GM19328 (cell line): ENCODE results near the gene INHBC.

Experiments
- ATAC-seq: cut with Tn5 transposase; IDR thresholded peaks from one replicate; pipeline ENCODE4 v1.9.1; 2021; ENCODE audit warnings: mild to moderate bottlenecking, moderate library complexity; ENCODE audit not compliant: unreplicated experiment

Gene INHBC

DNA sequence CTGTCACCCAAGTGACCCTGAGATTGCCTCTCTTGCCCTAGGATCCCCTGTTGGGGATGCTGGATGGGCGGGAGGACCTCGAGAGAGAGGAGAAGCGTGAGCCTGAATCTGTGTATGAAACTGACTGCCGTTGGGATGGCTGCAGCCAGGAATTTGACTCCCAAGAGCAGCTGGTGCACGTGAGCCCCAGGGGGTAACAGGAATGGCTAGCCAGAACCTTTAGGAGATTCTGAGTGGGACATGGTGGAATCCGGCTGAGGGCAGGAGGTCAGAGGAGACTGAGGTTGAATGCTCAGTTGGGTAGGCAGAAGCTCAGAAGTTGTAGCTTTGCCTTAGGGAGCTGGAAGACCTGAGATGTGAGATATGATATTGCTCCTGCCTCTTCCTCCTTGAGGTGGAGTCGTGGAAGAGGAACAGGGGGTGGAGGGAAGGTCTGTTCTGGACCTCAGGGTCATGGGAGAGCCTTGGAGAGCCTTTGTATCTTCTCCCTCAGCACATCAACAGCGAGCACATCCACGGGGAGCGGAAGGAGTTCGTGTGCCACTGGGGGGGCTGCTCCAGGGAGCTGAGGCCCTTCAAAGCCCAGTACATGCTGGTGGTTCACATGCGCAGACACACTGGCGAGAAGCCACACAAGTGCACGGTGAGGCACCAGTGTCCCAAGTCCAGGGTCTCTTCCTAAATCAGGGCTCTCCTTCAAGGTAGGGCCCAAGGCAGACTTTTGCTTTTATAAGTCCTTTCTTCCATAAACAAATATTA is 31.3 kb downstream of the INHBC start:
- ATAC-seq: no peak

DNA sequence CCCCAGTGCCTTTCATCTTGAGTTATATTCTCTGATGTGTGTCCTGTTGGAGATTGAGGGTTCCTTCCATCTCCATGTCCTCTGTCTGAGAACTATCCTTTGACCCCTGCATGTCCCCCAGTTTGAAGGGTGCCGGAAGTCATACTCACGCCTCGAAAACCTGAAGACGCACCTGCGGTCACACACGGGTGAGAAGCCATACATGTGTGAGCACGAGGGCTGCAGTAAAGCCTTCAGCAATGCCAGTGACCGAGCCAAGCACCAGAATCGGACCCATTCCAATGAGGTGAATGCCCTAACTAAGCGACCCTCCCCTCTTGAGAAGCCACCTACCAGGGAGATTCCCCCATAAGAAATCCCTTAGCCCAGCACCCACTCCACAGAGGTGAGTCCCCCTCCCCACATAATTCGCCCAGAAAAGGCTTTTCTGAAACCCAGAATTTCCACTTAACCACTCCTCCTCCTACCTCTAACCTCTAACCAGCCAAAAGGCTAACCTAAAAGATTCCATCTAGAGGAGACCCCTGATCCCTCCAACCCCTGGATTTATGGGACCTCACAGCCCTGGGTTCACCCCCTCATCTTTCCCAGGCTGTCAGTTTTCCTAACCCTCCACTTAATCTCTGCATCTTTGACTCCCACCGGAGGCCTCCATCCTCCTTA is 32.8 kb downstream of the INHBC start:
- ATAC-seq: no peak

DNA sequence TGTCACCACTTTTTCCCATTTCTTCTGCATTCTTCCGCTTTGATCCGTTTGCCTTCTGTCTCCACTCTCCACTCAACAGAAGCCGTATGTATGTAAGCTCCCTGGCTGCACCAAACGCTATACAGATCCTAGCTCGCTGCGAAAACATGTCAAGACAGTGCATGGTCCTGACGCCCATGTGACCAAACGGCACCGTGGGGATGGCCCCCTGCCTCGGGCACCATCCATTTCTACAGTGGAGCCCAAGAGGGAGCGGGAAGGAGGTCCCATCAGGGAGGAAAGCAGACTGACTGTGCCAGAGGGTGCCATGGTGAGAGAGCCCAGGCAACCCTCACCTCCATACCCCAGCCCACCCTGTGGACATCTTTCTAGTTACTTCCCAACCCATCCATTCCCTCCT is 33.3 kb downstream of the INHBC start:
- no peak for ATAC-seq

GRCh38 chr12:57469296-57470164 is 34.9 kb downstream of the INHBC start:
- no peak for ATAC-seq

- ATAC-seq: no peak
Observed at GRCh38 chr12:57470286-57470969, 35.8 kb downstream of the INHBC start.

DNA sequence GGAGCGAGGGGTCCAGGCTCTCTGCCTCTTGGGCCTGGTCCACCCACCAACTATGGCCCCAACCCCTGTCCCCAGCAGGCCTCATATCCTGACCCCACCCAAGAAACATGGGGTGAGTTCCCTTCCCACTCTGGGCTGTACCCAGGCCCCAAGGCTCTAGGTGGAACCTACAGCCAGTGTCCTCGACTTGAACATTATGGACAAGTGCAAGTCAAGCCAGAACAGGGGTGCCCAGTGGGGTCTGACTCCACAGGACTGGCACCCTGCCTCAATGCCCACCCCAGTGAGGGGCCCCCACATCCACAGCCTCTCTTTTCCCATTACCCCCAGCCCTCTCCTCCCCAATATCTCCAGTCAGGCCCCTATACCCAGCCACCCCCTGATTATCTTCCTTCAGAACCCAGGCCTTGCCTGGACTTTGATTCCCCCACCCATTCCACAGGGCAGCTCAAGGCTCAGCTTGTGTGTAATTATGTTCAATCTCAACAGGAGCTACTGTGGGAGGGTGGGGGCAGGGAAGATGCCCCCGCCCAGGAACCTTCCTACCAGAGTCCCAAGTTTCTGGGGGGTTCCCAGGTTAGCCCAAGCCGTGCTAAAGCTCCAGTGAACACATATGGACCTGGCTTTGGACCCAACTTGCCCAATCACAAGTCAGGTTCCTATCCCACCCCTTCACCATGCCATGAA is 36.5 kb downstream of the INHBC start:
- ATAC-seq: no peak

DNA sequence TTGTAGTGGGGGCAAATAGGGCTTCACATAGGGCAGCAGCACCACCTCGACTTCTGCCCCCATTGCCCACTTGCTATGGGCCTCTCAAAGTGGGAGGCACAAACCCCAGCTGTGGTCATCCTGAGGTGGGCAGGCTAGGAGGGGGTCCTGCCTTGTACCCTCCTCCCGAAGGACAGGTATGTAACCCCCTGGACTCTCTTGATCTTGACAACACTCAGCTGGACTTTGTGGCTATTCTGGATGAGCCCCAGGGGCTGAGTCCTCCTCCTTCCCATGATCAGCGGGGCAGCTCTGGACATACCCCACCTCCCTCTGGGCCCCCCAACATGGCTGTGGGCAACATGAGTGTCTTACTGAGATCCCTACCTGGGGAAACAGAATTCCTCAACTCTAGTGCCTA is 37.1 kb downstream of the INHBC start:
- no peak for ATAC-seq

DNA sequence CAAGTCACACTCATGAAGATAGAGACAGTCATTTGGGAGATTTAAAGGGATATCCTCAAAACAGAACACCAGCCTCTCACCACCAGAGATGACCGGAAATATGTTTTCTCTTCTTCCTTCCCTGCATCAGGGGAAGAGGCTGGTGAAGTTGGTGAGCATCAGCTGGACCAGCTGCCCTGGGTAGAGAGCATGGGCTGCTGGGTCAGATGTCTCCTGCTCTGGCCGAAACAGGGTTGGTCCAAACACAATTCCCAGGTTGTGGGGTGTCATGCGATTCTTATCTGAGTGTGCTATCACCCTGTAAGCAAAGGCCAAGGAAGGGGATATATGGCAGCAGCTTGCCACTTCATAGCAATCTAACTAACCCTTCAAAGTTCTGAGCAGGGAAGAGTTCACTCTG is 37.8 kb downstream of the INHBC start:
- ATAC-seq: no peak

DNA sequence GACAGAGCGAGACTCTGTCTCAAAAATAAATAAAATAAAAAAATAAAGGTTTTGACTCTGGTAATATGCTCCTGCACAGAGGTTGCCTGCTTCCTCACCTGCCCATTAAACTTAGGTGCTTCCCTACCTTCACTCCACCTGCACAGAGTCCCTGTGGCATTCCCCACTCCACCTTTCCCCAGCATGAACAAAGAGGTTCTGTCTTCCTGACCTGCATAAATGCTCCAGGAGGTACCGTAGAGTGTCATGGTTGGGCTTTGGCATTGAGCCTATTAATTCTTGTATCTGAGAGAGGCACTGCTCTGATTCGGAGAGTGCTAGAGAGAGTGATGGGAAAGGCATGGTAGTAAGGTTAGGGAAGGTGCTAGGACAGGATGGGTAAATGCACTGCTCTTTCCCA is 38.8 kb downstream of the INHBC start:
- ATAC-seq: no peak

- no peak for ATAC-seq
Observed at GRCh38 chr12:57473886-57474285, 39.3 kb downstream of the INHBC start.

GRCh38 chr12:57474430-57474829 is 39.8 kb downstream of the INHBC start:
- no peak for ATAC-seq

- ATAC-seq: no peak
Observed at GRCh38 chr12:57474862-57475261, 40.3 kb downstream of the INHBC start.

DNA sequence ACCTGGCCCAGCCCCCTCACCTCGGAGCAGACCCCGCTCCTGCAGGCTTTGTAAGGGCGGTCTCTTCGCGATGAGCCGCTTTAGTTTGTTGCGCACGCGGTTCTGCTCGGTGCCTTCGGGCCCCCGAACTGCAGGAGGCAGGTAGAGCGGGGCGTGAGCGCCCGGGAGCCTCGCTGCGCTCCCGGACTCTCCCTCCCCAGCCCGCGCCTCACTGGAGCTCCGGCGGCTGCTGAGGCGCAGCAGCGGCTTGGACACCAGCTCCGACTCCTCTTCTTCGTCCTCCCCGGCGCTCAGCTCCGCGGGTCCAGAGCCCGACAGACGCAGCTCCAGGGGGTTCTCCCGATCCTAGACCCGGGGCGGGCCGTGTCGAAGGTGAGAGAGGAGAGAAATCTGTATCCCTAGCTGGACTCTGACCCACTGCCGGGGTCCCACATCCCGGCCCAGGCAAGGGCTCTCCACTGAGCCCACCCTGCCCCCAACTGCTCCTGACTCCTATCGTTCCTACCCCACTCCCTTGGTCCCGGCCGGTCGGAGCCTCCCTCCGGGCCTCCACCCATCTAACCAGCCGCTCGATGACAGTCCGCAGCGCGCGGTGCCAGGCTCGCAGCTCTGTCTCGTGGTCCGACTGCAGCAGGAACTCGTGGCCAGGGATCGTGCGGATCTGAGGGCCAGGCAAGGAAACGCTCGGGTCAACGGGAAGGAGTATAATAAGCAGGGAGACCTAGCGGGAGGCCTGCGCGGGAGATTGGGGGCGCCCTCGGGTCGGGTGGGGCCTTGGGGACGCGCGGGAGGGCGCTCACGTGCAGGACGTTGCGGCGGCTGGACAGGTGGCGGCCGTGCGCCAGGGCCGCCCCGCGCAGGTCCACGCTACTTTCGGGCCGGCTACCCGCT is 40.9 kb downstream of the INHBC start:
- ATAC-seq: no peak

GRCh38 chr12:57476162-57476992 is 41.8 kb downstream of the INHBC start:
- peak; percentile 27 for ATAC-seq

DNA sequence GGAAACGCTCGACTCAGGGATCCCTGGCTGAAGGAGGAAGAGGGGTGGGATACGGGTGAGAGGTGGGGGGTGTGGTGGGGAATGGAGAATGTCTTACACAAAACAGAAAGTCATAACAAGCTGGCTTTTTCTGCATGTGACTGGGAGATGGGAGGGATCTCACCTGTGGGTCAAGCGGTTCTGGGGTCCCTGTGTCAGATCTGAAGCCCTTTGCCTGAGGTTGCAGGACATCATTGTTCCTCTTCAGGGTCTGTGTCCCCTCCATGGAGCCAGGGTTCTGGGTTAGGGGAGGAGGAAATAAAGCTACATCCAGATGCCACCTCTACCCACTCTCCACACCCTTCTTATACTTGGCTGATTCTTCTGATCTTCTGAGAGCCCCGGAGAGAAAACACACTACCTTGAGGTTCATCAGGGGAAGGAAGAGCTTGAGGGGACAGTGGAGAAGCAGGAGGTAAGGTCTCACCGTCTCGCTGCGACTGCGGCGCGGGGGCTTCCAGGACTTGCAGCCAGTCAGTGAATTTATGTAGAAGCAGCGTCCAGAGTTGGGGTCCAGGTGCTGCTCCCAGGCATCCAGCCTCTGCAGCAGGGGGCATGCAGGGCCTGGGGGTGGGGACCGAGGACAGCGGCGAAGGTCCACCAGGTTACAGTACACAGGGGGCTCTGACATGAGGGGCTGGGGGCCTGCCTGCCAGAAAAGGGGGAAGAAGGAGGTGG is 42.6 kb downstream of the INHBC start:
- no peak for ATAC-seq

GRCh38 chr12:57477710-57478681 is 43.4 kb downstream of the INHBC start:
- no peak for ATAC-seq

DNA sequence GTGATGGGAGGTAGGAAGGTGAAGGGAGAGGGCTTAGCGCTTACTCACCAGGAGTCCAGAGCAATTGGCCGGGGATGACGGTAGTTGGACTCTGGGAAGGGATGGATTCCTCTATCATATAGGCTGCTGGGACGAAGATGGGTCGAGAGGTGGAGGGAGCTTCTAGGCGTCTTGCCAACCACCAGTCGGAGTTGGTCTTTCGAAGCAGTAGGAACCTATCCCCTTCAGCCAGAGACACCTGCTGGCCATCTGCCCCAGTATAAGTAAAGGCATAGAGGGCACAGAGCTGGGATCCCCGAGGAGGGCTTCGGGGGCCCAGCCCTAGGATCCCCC is 44.4 kb downstream of the INHBC start:
- ATAC-seq: no peak
